Measurements from ENCODE around the gene PCDH9.

Gene PCDH9

GRCh38 chr13:67042556-67042955 lies 187.6 kb downstream of the PCDH9 start:
- Histone ChIP-seq H3K4me1 (ENCODE audit: insufficient read depth, low read length, poor library complexity, severe bottlenecking) (peaks cover 24% of the 10 kb centered on the region), H4K20me1 (ENCODE audit: insufficient read depth, low read length, poor library complexity, severe bottlenecking) (no peaks in the 10 kb centered on the region), H3F3A (ENCODE audit: low read depth) (peaks cover 3% of the 10 kb centered on the region), H3K9me3 (ENCODE audit: insufficient read depth, low read depth, low read length) (no peaks in the 10 kb centered on the region; the same call in 1 of the 2 replicates), H3K4me3 (ENCODE audit: low read length, poor library complexity, severe bottlenecking) (no peak overlapping the region), H3K4me2 (ENCODE audit: low read depth, low read length, poor library complexity, severe bottlenecking) (no peak overlapping the region), H3K36me3 (ENCODE audit: insufficient read depth, low read length) (no peaks in the 10 kb centered on the region), H3K79me2 (ENCODE audit: insufficient read depth, low read length) (no peaks in the 10 kb centered on the region), H2AFZ (ENCODE audit: low read length) (no peak overlapping the region; the same call in 1 of the 2 replicates), H3K27me3 (ENCODE audit: insufficient read depth, low read length, poor library complexity, severe bottlenecking) (no peaks in the 10 kb centered on the region), H3K9ac (ENCODE audit: low read depth, low read length, poor library complexity, severe bottlenecking) (no peak overlapping the region), H3K9me2 (replicated peaks; ENCODE audit: low read depth, low read length) (no peaks in the 10 kb centered on the region)
- TF ChIP-seq EZH2phosphoT487 (IDR thresholded peaks at IDR 0.05; ENCODE audit: borderline replicate concordance) (no peak), CTCF (conservative IDR thresholded peaks at IDR 0.05; ENCODE audit: low read length) (no peak)

- Histone ChIP-seq H3K4me3 (ENCODE audit: low read length, poor library complexity, severe bottlenecking) (no peak overlapping the region), H3K9me2 (replicated peaks; ENCODE audit: low read depth, low read length) (no peaks in the 10 kb centered on the region; the same call in 1 of the 2 replicates), H3K4me1 (ENCODE audit: insufficient read depth, low read length, poor library complexity, severe bottlenecking) (peaks cover 25% of the 10 kb centered on the region), H2AFZ (ENCODE audit: low read length) (no peak overlapping the region; the same call in 1 of the 2 replicates), H3K9ac (ENCODE audit: low read depth, low read length, poor library complexity, severe bottlenecking) (no peak overlapping the region), H3K4me2 (ENCODE audit: low read depth, low read length, poor library complexity, severe bottlenecking) (no peak overlapping the region), H3K9me3 (ENCODE audit: insufficient read depth, low read depth, low read length) (no peaks in the 10 kb centered on the region; the same call in 1 of the 2 replicates), H3F3A (ENCODE audit: low read depth) (no peaks in the 10 kb centered on the region), H4K20me1 (ENCODE audit: insufficient read depth, low read length, poor library complexity, severe bottlenecking) (no peaks in the 10 kb centered on the region), H3K27me3 (ENCODE audit: insufficient read depth, low read length, poor library complexity, severe bottlenecking) (no peaks in the 10 kb centered on the region), H3K36me3 (ENCODE audit: insufficient read depth, low read length) (no peaks in the 10 kb centered on the region), H3K79me2 (ENCODE audit: insufficient read depth, low read length) (no peaks in the 10 kb centered on the region)
- TF ChIP-seq CTCF (conservative IDR thresholded peaks at IDR 0.05; ENCODE audit: low read length) = no peak
- no peak for TF ChIP-seq EZH2phosphoT487 (IDR thresholded peaks at IDR 0.05; ENCODE audit: borderline replicate concordance)
Observed at GRCh38 chr13:67036699-67037457, 193.3 kb downstream of the PCDH9 start.

- no peaks in the 10 kb centered on the region; the same call in 1 of the 2 replicates for H3K9me2 ChIP-seq (replicated peaks; ENCODE audit: low read depth, low read length)
- H3K4me2 ChIP-seq (ENCODE audit: low read depth, low read length, poor library complexity, severe bottlenecking) = peak overlapping the region; percentile 51
- H3K36me3 ChIP-seq (ENCODE audit: insufficient read depth, low read length) = no peaks in the 10 kb centered on the region
- H3K4me1 ChIP-seq (ENCODE audit: insufficient read depth, low read length, poor library complexity, severe bottlenecking) = peaks cover 25% of the 10 kb centered on the region
- no peaks in the 10 kb centered on the region for H3K27me3 ChIP-seq (ENCODE audit: insufficient read depth, low read length, poor library complexity, severe bottlenecking)
- H3K9ac ChIP-seq (ENCODE audit: low read depth, low read length, poor library complexity, severe bottlenecking) = peak overlapping the region; percentile 39
- no peaks in the 10 kb centered on the region for H3K9me3 ChIP-seq (ENCODE audit: insufficient read depth, low read depth, low read length)
- TF ChIP-seq CTCF (conservative IDR thresholded peaks at IDR 0.05; ENCODE audit: low read length) (no peak), EZH2phosphoT487 (IDR thresholded peaks at IDR 0.05; ENCODE audit: borderline replicate concordance) (no peak)
- H2AFZ ChIP-seq (ENCODE audit: low read length) = peak overlapping the region; percentile 91
- no peaks in the 10 kb centered on the region for H4K20me1 ChIP-seq (ENCODE audit: insufficient read depth, low read length, poor library complexity, severe bottlenecking)
- no peaks in the 10 kb centered on the region for H3K79me2 ChIP-seq (ENCODE audit: insufficient read depth, low read length)
- H3K4me3 ChIP-seq (ENCODE audit: low read length, poor library complexity, severe bottlenecking) = peak overlapping the region; percentile 42
- no peaks in the 10 kb centered on the region for H3F3A ChIP-seq (ENCODE audit: low read depth)
Observed at GRCh38 chr13:67033170-67033569, 197.0 kb downstream of the PCDH9 start.

Data from Loucy (cell line).